Astrocyte (in vitro differentiated cells and primary cell): ENCODE results near the gene SPPL2B. TPM values are rescaled to one million over a fixed set of nuclear protein-coding genes. Genes with fewer than 3 reads are reported as not detected.

Experiments used
- DNase-seq: peaks from one replicate; pipeline ENCODE4 v3.0.0-alpha.2; 2010; ENCODE audit warnings: low read depth
- FAIRE-seq: peaks from 2 replicates; lab custom pipeline; 2011; peaks lifted over from hg19 to GRCh38; lab: Jason Lieb, UNC
- H2AFZ ChIP-seq: 2 replicates; pipeline ENCODE4 v1.6.0; 2012; ENCODE audit warnings: low read depth, low read length, inconsistent platforms
- H3K27ac ChIP-seq: 2 replicates; pipeline ENCODE4 v1.5.1; 2011; ENCODE audit warnings: low read depth, low read length, inconsistent platforms
- H3K27me3 ChIP-seq: 2 replicates; pipeline ENCODE4 v1.6.0; 2011; ENCODE audit warnings: low read length, inconsistent platforms; ENCODE audit not compliant: insufficient read depth
- H3K36me3 ChIP-seq: 2 replicates; pipeline ENCODE4 v1.5.1; 2011; ENCODE audit warnings: low read length, inconsistent platforms; ENCODE audit not compliant: insufficient read depth
- H3K4me1 ChIP-seq: 2 replicates; pipeline ENCODE4 v1.5.1; 2011; ENCODE audit warnings: low read length, inconsistent platforms; ENCODE audit not compliant: insufficient read depth
- H3K4me2 ChIP-seq: 2 replicates; pipeline ENCODE4 v1.6.0; 2012; ENCODE audit warnings: low read length, inconsistent platforms
- H3K4me3 ChIP-seq: 2 replicates; pipeline ENCODE4 v1.5.1; 2011; ENCODE audit warnings: low read depth, mild to moderate bottlenecking, low read length, inconsistent platforms; ENCODE audit not compliant: insufficient read depth
- H3K79me2 ChIP-seq: 2 replicates; pipeline ENCODE4 v1.6.0; 2012; ENCODE audit warnings: mild to moderate bottlenecking, low read length, inconsistent platforms; ENCODE audit not compliant: insufficient read depth
- H3K9ac ChIP-seq: 2 replicates; pipeline ENCODE4 v1.6.0; 2012; ENCODE audit warnings: mild to moderate bottlenecking, low read length, inconsistent platforms
- H3K9me3 ChIP-seq: 2 replicates; pipeline ENCODE4 v1.5.1; 2012; ENCODE audit warnings: low read depth, mild to moderate bottlenecking, low read length, inconsistent platforms; ENCODE audit not compliant: insufficient read depth
- H4K20me1 ChIP-seq: 2 replicates; pipeline ENCODE4 v1.6.0; 2012; ENCODE audit warnings: low read length, inconsistent platforms; ENCODE audit not compliant: insufficient read depth
- H3K27ac Mint-ChIP-seq: one replicate; pipeline ENCODE4 v1.8.0; 2021; ENCODE audit warnings: mild to moderate bottlenecking, mixed read lengths; ENCODE audit not compliant: unreplicated experiment
- H3K27me3 Mint-ChIP-seq: one replicate; pipeline ENCODE4 v1.8.0; 2021; ENCODE audit warnings: low read depth, mixed read lengths; ENCODE audit not compliant: unreplicated experiment
- H3K36me3 Mint-ChIP-seq: one replicate; pipeline ENCODE4 v1.8.0; 2021; ENCODE audit warnings: low read depth, mixed read lengths; ENCODE audit not compliant: unreplicated experiment
- H3K4me1 Mint-ChIP-seq: one replicate; pipeline ENCODE4 v1.8.0; 2021; ENCODE audit warnings: low read depth, mixed read lengths; ENCODE audit not compliant: unreplicated experiment
- H3K4me3 Mint-ChIP-seq: one replicate; pipeline ENCODE4 v1.8.0; 2021; ENCODE audit warnings: mild to moderate bottlenecking, moderate library complexity, mixed read lengths; ENCODE audit not compliant: unreplicated experiment
- H3K9me3 Mint-ChIP-seq: one replicate; pipeline ENCODE4 v1.8.0; 2021; ENCODE audit warnings: mild to moderate bottlenecking, mixed read lengths; ENCODE audit not compliant: unreplicated experiment
- CTCF ChIP-seq: IDR thresholded peaks from 2 replicates; pipeline ENCODE4 v1.5.1; 2011; ENCODE audit warnings: low read depth, mild to moderate bottlenecking, inconsistent platforms, low read length, moderate library complexity; ENCODE audit not compliant: insufficient read depth
- EZH2 ChIP-seq: IDR thresholded peaks from 2 replicates; pipeline ENCODE4 v1.6.1; 2012; ENCODE audit warnings: mild to moderate bottlenecking, low read length, inconsistent platforms; ENCODE audit not compliant: insufficient read depth
- total RNA-seq: library from RNA; stranded (reverse); gene quantifications from 2 replicates; pipeline ENCODE4 v1.2.1, GENCODE V29; 2021

Gene SPPL2B
- total RNA-seq, 1 donor from 2014 or later: 55.4 TPM

GRCh38 chr19:2385053-2385721 lies 56.7 kb downstream of the SPPL2B start:
- no peaks in the 10 kb centered on the region for H4K20me1 ChIP-seq
- peaks cover 9% of the 10 kb centered on the region for H3K4me1 ChIP-seq
- Mint-ChIP-seq H3K36me3 (peaks cover 1% of the 10 kb centered on the region), H3K27me3 (peaks cover 16% of the 10 kb centered on the region), H3K27ac (no peak overlapping the region), H3K9me3 (peaks cover 9% of the 10 kb centered on the region), H3K4me3 (no peak overlapping the region), H3K4me1 (peaks cover 3% of the 10 kb centered on the region)
- no peaks in the 10 kb centered on the region for H3K79me2 ChIP-seq
- H3K4me2 ChIP-seq: peak overlapping the region; percentile 71
- peaks cover 5% of the 10 kb centered on the region for H3K9me3 ChIP-seq
- no peak for FAIRE-seq
- DNase-seq: peak; percentile 80
- TF ChIP-seq CTCF: no peak
- TF ChIP-seq EZH2: no peak
- no peaks in the 10 kb centered on the region for H3K27me3 ChIP-seq
- H3K9ac ChIP-seq: no peak overlapping the region
- no peak overlapping the region for H3K27ac ChIP-seq
- peak overlapping the region; percentile 81 for H2AFZ ChIP-seq
- H3K36me3 ChIP-seq: no peaks in the 10 kb centered on the region
- H3K4me3 ChIP-seq: no peak overlapping the region

- Mint-ChIP-seq H3K9me3 (no peaks in the 10 kb centered on the region), H3K4me3 (no peak overlapping the region), H3K4me1 (peaks cover 3% of the 10 kb centered on the region), H3K27ac (no peak overlapping the region), H3K36me3 (no peaks in the 10 kb centered on the region), H3K27me3 (peaks cover 10% of the 10 kb centered on the region)
- DNase-seq (no peak), FAIRE-seq (no peak)
- H3K36me3 ChIP-seq: no peaks in the 10 kb centered on the region
- H4K20me1 ChIP-seq: no peaks in the 10 kb centered on the region
- no peak overlapping the region for H3K4me2 ChIP-seq
- no peak overlapping the region for H3K27ac ChIP-seq
- no peaks in the 10 kb centered on the region for H3K27me3 ChIP-seq
- H3K9me3 ChIP-seq: no peaks in the 10 kb centered on the region
- no peak overlapping the region for H2AFZ ChIP-seq
- no peaks in the 10 kb centered on the region for H3K79me2 ChIP-seq
- H3K4me3 ChIP-seq: no peak overlapping the region
- H3K9ac ChIP-seq: no peak overlapping the region
- TF ChIP-seq CTCF: no peak
- TF ChIP-seq EZH2: no peak
- peaks cover 9% of the 10 kb centered on the region for H3K4me1 ChIP-seq
Measured at GRCh38 chr19:2387367-2388288, 59.1 kb downstream of the SPPL2B start.
